Stomach (tissue), 4 donors: ENCODE data around the gene TMA7.

Experiments used
- CTCF ChIP-seq, 7 experiments: fragments of 450-650 bp in 4 of 7; fragments of 200-600 bp in 3 of 7; sonication (generic) in 3 of 7; IDR thresholded peaks; one replicate each; pipeline ENCODE4 v1.5.1; 2016 to 2019; ENCODE audit warnings: antibody characterized with exemption in 7 of 7, control low read depth in 2 of 7, mild to moderate bottlenecking in 1 of 7
- EP300 ChIP-seq: sonication (generic); formaldehyde crosslinking; IDR thresholded peaks from one replicate; pipeline ENCODE4 v1.6.1; 2017; ENCODE audit warnings: antibody characterized with exemption
- POLR2A ChIP-seq, 4 donors: fragments of 450-650 bp; IDR thresholded peaks; one replicate each; pipeline ENCODE4 v1.6.1; 2016; ENCODE audit warnings: antibody characterized with exemption in 4 of 4, control low read depth in 2 of 4, mild to moderate bottlenecking in 1 of 4, moderate library complexity in 1 of 4
- POLR2AphosphoS5 ChIP-seq, 3 donors: sonication (generic); formaldehyde crosslinking; IDR thresholded peaks; one replicate each; pipeline ENCODE4 v1.6.1; 2016; ENCODE audit warnings: antibody characterized with exemption in 3 of 3

DNA sequence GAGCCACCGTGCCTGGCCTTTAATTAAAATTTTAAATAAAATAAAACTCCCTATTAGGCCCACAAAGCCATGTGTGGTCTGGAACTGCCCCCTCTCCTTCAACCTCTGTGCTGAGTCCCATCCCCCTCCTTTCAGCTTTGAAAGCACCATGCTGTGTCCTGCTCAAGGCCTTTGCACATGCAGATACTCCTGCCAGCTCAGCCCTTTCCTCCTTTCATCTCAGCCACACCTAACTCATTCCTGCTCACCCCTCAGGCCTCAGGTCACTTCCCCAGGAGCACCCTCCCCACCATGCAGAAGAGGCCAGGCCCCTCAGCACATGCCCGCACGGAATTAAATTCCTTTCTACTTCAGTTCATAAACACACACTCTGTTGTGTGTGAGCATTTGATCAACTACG lies 34.6 kb downstream of the TMA7 start:
- no peak for TF ChIP-seq CTCF (IDR thresholded peaks at IDR 0.05)
- TF ChIP-seq POLR2AphosphoS5 (IDR thresholded peaks at IDR 0.05) = no peak
- no peak for TF ChIP-seq EP300
- no peak for TF ChIP-seq POLR2A (IDR thresholded peaks at IDR 0.05)
